NCI-H526 treated with DMSO at 0.1 percent for 48 hours (cell line): ENCODE data around the gene HMGN4.

ENCODE experiments used
- DNase-seq: peaks from one replicate; lab custom pipeline; 2025; lab: John Stamatoyannopoulos, UW

Gene HMGN4

GRCh38 chr6:26578279-26578678 lies 40.1 kb downstream of the HMGN4 start:
- no peak for DNase-seq

GRCh38 chr6:26578741-26579140 lies 40.6 kb downstream of the HMGN4 start:
- no peak for DNase-seq

GRCh38 chr6:26581164-26581915 lies 43.2 kb downstream of the HMGN4 start:
- DNase-seq = no peak

GRCh38 chr6:26588965-26589364 lies 50.8 kb downstream of the HMGN4 start:
- no peak for DNase-seq

GRCh38 chr6:26592649-26593048 lies 54.5 kb downstream of the HMGN4 start:
- DNase-seq = no peak

GRCh38 chr6:26593278-26594130 lies 55.3 kb downstream of the HMGN4 start:
- DNase-seq = no peak

GRCh38 chr6:26594131-26594498 lies 55.9 kb downstream of the HMGN4 start:
- DNase-seq = no peak

GRCh38 chr6:26594730-26595632 lies 56.8 kb downstream of the HMGN4 start:
- peak; percentile 4 for DNase-seq

GRCh38 chr6:26595669-26596269 lies 57.6 kb downstream of the HMGN4 start:
- DNase-seq = peak; percentile 90
